Activated gamma-delta T cell (primary cell): ENCODE data around the gene UBE2J2.

Experiments used
- DNase-seq: peaks from one replicate; lab custom pipeline; 2025; lab: John Stamatoyannopoulos, UW

The UBE2J2 gene

DNA sequence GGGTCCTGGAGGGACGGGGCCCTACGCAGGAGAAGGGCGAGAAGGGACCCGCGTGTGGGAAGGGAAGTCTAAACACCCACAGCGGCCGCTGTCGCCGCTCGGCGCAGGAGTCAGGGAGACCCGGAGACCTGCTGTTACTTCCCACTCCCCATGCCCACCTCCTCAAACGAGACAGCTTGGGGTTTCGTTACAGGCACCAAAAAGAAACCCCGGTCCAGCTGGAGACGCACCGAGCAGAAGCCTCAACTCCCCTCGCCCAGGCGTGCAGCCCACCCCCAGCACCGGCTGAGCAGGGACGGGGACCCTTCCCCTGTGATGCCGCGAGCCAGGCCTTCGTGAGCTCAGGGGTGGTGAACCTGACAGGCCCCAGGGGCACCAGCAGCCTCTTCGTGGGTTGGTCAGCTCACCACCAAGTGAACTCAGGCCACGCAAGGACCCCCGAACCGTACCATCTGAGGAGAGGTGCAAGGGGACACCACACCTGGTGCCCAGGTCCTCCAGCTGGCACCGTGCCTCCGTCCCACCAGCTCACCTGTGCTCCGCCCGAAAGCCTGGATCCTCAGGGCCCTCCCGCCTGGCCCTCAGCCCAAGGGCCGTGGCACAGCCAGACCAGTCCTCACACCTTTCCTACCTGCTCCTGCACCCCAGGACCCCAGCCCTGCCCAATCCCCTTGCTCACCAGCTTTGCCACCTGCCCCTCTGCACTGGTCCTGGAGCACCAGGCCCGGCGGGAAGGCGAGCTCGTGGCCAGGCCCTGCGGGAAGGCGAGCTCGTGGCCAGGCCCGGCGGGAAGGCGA lies 46.9 kb downstream of the UBE2J2 start:
- DNase-seq = no peak

DNA sequence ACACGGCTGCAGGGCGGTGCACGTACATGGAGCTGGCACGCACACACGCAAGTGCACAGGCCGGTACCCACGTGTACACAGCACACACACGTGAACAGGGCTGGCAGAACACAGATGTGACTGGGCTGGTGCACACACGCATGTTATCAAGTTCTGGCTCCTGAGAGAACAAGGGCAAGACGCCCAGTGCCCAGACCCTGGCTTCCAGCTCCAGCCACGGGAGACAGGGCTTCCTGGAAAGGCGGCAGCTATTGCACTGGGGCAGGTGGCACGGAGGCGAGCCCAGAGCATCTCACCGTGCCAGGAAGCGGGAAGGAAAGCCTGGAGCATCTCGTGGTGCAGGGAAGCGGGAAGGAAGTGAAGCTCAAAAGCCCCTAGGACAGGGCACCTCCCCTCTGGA lies 47.7 kb downstream of the UBE2J2 start:
- no peak for DNase-seq

DNA sequence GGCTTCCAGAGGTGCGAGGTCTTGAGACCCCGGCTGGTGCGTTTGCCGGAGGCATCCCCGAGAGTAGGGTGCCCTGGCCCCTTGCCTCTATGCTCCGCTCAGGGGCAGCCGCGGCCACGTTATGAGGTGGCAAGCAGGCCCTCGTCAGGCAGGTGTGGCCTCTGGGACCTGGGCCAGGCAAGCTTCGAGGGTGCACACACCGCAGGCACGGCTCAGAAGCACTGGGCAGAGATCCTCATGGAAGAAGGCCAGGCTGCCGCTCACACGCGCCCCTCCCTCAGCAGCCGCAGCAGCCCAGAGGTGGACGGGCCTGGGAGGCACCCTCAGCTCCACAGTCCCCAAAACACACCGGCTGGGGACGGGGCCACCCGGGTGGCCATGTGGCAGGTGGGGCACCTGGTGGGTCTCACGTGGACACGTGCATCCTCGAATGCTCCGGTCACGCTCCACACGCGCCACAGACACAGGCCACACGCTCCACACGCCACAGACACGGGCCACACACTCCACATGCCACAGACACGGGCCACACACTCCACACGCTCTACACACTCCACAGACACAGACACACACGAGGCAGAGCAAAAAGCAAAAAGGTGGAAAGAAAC lies 48.3 kb downstream of the UBE2J2 start:
- no peak for DNase-seq

DNA sequence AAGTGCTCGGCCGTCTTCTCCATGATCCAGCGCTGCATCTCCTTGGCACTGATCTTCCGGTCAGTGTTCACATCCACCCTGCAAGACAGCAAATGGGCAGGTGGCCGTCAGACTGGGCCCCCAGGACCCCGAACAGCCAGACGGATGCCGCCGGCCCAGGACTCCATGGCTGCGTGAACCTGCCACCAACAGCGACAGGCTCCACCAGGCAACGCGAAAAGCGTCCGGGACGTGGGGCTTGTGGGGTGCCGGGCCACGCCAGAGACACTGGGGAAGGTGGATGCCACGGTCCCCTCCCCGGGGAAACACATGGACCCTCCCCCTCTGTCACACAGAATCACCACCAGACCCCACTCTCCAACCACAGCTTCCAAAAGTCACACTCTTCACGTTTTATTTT lies 49.8 kb downstream of the UBE2J2 start:
- DNase-seq = no peak

DNA sequence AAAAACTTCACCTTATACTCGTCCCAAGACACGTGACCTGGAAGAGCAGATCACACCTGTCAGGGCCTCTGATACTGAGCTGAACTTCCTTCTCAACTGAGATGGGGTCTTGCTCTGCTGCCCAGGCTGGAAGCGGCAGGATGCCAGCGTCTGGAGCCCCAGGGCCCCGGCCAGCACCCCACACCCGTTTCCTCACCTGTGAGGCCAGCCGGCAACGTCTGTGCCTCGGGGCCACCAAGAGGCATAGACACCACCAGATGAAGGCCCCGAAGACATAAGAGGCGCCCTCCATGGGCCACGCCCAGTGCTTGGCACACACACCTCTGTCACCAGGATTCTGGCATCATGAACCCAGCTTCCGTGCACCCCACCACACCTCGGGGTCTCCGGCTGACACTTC lies 50.3 kb downstream of the UBE2J2 start:
- no peak for DNase-seq

DNA sequence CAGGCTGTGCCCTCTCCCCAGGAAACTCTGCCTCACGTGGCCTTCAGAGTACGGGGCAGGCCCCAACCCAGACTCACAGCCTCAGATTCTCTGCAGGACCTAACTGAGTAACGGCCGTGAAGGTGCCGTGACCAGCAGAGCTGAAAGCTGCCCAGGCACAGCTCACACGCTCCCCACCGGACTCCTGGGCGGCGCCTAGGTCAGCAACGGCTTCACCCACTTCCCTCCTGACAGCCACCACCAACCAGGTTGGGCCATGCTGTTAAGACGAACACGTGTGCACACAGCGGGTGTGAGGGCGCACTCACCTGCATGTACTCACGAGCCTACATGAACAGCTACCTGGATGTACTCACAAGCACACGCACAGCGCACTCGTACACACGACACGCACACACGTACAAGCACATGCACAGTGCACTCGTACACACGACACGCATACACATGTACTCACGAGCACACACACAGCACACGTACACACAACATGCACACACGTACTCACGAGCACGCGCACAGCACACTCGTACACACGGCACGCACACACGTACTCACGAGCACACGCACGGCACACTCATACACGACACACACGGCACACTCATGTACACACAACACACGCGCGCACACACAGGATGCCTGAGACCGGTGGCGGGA lies 51.0 kb downstream of the UBE2J2 start:
- no peak for DNase-seq

DNA sequence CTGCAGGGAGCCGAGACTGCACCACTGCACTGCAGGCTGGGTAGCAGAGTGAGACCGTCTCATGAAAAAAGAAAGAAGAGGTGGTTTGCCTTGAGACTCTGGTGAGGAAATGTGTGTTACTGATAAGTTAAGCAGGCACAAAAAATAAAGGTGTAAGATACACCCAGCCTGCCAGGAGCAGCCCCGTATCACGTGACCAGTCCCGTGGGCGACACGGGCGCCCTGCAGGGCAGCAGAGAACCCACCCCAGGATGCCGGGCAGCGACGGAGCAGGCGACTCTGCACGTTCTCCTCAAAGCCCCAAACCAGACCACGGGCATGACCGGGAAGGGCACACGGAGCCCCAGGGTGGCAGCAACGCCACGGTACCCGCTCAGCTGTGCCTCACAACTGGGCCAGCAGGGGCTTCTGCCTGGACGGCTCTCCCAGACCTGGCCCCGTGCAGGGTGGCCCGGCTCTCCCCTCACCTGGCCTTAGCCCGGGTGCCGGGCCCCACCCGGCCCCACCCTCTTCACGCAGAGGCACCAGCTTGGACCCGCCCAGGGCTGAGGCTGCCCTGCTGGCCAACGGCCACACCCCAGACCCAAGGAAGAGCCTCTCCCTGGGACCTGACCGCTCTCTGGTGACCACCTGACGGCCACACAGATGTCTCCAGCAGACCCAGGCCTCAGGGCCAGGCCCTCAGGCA lies 51.6 kb downstream of the UBE2J2 start:
- DNase-seq = no peak

DNA sequence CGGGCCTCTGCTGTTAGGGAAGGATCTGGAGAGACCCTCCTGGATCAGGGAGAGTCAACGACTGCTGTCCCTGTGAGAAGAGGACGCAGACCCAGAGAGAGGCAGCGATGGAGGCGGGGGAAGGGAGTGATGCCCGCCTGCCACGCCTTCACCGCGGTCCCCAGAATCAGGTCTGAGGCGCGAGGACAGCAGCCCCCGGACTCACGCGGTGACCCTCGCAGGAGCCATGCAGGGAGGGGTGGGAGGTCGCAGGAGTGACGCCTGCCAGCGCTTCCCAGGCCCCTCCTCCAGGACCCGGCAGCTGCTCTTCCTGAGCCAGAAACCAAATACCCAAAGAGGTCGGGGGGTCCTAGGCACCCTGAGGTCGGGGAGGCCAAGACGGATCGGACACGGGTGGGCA lies 53.5 kb downstream of the UBE2J2 start:
- no peak for DNase-seq

DNA sequence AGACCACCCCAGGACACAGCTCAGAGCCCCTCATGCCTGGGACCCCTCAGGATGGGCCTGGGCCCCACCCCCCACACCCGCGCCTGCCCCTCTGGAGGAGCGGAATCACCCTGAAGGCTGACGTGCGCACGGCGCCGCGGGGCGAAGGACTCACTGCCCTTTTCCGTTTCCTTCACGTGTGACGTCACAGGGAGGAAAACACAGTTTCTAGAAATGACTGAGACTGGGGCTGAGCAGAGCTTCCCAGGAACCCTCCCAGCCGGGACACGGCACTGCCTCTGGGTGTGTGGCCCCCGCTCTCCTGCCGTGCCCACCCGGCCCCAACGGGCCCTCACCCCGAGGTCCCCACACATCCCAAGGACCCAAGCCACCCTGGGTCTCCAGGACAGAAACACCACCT lies 54.3 kb downstream of the UBE2J2 start:
- no peak for DNase-seq

DNA sequence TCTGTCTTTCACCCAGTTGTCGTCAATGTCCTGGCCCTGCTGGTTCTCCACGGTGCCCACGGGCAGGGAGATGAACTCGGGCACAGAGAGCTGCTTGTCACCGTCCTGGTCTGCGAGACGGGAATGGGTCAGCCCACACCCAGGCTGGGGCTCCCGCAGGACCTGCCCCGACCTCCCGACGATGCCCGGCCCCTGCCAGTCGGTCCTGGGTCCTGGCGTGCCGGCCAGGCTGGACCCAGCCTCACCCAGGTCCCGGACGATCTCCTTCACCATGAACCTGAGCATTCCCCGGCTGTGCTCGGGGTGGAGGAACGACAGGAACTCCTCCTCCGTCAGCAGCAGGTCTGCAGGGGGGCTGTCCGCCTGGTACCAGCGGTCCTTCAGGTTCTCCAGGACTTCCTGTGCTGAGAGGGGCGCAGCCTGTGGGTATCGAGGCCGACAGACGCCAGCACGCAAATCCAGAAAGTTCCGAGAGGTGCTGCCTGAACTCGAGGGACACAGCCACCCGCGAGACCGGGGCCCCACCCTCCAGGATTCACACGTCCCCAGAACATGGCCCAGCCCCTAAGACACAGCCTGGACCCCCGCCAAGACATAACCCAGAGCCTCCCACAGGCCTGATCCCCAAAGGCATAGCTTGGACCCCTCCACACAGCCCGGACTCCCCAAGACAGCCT lies 55.0 kb downstream of the UBE2J2 start:
- no peak for DNase-seq

DNA sequence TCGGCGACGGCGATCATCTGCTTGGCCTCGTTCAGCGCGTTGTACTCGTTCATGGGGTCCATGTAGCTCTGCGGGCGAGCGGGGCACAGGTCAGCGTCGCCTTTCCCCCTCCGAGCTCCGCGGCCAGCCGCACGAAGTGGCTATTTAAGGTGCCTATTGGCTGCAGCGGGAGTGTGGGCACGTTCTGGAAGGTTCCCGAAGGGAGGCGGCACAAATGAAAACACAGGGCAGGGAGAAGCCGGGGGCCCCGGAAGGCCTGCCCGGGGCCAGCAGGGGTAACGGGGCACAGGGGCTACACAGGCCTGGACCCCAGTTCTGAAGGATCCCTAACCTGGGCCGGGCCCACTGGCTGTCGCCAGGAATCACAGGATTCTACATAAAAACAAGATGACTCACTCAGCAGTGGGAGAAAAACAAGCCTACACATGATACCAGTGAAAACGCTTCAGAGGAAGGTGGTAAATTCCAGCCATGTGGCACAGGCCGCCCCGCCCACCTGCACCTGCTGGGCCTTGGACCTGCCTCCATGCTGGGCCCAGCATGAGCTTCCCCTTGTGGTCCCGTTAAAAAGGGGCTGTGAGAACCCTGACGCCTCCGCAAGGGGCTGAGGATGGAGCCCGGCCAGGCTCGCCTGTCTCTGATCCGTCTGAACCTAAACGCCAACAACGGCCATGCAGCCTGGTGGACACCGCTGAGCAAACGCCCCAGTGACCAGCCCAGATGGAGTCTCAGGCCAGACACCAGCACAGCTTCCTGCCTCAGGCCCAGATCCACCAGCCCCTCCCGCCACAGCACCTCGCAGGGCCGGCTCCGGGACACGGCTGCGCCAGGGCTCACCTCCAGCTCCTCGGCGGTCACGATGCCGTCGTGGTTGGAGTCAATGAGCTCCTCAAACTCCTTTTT lies 55.8 kb downstream of the UBE2J2 start:
- no peak for DNase-seq

DNA sequence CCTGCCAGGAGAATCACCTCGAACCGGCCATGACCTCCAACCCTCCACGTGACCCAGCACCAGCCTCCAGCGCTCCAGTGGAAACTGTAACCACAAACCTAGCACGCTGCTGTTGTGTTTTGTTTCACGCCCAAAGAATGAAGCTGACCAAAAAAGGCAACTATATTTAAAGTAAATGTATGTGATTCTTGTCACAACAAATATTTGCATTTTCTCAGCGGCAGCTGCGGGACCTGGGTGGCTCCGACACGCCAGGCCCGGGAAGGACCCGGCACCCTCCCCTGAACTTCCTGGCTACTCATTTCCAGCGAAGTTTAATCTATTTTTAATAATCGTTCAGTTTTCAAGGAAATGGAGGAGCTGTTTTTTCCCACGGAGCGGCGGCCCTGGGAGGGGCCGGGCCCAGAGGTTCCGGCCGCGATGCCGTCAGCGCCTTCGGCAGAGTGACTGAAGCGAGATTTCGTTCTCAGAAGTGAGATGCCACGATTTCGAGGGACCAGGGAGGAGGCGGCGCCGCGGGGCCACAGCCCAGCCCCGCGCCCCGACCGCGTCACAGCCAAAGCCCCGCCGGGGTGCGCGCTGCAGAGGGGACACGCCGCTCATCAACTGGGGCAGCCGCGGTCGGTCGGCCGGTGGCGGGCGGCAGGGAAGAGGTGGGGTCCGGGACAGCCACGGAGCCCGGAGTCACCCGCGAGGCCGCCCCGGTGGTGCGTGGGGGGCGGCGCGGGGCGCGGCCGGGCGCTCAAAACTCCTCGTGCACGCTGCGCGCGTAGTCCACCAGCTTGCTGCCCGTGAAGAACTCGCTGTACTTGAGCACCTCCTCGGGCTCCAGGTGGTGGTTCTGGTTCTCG lies 56.7 kb downstream of the UBE2J2 start:
- no peak for DNase-seq

DNA sequence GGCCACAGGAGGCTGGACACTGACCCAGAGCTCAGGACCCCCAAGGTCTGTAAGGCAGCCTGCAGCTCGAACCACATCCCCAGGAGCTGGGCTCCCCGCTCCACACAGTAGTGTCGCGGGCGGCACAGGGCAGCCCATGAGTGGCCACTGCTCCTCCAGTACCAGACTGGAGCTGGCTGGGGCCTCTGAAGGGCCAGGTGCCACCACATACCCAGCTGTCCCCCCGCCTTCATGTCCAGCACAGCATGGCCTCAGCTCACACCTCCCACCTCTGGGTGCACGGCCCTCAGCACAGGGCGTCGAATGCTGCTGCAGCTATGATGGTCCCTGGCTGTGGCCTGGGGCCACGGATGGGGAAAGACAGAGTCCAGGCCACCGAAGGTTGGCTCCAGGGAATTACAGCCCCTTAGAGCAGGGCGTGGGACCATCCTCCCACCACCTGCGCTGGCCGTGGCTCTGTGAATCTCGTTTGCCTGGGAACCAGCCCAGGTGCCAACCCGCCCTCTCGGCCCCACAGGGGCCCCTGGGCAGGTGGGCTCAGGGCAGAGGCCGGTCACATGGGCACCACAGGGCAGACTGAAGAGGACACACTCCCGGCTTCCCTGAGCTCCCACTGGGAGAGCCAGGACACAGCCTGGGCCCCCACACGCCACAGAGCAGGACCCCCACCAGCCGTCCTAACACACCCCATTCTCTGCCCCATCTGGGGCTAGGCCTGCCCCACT lies 57.6 kb downstream of the UBE2J2 start:
- no peak for DNase-seq

DNA sequence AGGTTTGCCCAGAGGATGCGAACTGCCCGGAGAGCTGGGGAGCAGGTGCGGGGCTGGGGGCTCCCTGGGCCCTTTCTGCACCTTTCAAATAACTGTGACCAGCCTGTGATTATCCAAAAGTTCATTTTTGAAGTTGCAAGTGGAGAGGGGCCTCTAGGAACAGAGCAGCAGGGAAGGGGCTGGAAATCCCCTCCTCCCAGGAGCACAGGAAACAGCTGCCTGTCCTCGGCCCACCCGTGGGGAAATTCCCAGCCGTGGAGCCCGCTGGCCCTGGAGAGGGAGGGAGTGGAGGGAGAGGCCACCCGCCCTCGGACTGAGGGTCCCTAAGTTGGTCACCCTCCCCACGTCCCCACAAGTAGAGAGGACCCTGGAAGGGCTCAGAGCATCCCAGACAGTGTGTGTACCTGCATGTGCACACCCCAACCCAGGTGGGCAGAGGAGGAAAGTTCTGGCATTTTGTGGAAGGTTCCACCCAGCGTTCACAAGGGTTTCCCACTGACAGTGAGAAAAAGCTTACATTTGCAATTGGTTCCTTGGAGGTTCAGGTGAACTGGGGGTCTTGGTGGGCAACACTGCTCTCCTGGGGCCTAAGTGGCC lies 58.5 kb downstream of the UBE2J2 start:
- DNase-seq = no peak

DNA sequence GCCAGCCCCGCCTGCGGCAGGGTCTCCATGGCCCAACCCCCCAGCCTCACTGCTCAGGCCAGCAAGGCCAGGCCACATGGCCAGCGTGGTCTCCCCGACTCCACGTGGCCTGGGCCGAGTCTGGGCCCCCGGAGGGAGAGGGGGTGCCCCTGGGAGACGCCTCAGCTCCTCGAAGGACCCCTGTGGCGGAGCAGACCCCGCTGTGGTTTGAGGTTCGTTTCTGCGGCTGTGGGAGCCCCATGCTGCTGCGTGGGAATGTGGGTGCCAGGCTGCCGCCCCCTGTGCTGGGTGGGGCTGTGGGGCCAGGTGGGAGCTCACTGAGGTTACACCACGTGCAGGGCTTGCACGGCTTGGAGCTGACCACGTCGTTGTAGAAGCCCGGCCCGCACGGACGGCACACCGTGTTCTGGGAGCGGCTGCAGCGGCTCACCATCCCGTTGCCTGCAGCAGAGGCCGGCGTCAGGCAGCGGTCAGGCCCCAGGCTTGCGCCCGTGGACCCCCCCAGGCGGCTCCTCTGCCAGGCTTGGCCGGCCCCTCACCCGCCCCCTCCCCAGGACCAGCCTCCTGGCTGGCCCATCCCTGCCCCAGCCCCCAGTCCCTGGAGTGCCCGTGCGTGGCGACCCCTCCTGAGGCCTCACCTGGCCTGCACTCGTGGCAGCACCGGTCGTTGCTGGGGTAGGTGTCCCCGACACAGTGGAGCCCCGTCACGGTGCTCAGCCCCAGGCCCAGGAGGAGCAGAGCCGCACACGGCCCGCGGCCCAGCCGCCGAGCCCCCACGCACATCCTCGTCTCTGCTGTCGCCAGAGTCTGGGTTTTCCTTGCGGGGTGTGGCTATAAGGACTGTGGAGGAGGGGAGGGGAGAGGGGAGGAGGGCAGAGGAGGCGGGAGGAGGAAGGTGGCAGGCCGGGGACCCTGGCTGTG lies 60.0 kb downstream of the UBE2J2 start, which contains the start of gene TNFRSF4:
TSS of gene TNFRSF4 (minus strand) at position 809 of the 921 bp plus-strand sequence. CDS start at position 783, 26 bp downstream.
- peak; percentile 45 for DNase-seq

DNA sequence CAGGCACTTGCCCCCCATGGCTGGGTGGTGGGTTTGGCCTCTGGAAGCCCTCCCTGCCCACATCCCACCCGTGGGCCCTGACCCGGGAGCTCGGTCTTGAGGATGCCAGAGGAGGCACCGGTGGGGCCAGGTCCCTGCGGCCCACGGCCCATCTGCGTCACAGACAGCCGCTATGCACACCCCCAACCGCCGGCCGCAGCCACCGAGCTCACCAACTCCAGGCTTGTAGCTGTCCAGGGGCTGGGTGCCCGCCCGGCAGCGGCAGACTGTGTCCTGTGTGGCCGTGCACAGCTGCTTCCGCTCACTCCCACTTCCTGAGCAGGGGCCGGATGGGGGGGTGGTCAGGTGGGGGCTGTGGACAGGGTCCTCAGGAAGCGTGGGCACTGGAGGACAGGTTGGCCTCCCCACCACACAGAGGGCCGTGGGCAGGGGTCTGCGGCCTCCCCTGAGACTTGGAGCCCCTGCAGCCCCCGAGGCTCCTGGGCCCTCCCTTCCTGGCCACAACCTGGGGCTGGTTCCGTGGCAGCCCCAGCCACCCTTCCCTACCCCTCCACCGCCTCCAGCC lies 60.8 kb downstream of the UBE2J2 start:
- DNase-seq = peak; percentile 70
